Measurements from ENCODE around the gene NRDE2.

NRDE2 gene

GRCh38 chr14:90336401-90336800 is 4.7 kb upstream of the NRDE2 start:
- DNase-seq (ENCODE audit: low read depth in 1 of 2, low spot score in 1 of 2), result no peak
- TF ChIP-seq POLR2AphosphoS5 (IDR thresholded peaks at IDR 0.05; ENCODE audit: low read depth), result no peak
- TF ChIP-seq GABPA (IDR thresholded peaks at IDR 0.05; ENCODE audit: low read depth), result no peak
- no peak for TF ChIP-seq SPI1 (IDR thresholded peaks at IDR 0.05; ENCODE audit: borderline replicate concordance, low read depth)
- TF ChIP-seq REST (IDR thresholded peaks at IDR 0.05; ENCODE audit: insufficient replicate concordance, low read depth), result no peak
- no peak for TF ChIP-seq CTCF (IDR thresholded peaks at IDR 0.05; ENCODE audit: insufficient read depth, low read length)
- H3K27ac ChIP-seq (replicated peaks), result no peak overlapping the region
- H3K4me3 ChIP-seq (replicated peaks; ENCODE audit: insufficient read depth, low read length), result no peak overlapping the region
- H3K27me3 ChIP-seq (ENCODE audit: insufficient read depth, poor library complexity, severe bottlenecking), result no peaks in the 10 kb centered on the region

GRCh38 chr14:90332271-90332584 is 487 bp upstream of the NRDE2 start:
- peak overlapping the region; percentile 83 for H3K27ac ChIP-seq (replicated peaks)
- DNase-seq (ENCODE audit: low read depth in 1 of 2, low spot score in 1 of 2), result no peak
- peak overlapping the region; percentile 75 for H3K4me3 ChIP-seq (replicated peaks; ENCODE audit: insufficient read depth, low read length)
- no peaks in the 10 kb centered on the region for H3K27me3 ChIP-seq (ENCODE audit: insufficient read depth, poor library complexity, severe bottlenecking)
- no peak for TF ChIP-seq CTCF (IDR thresholded peaks at IDR 0.05; ENCODE audit: insufficient read depth, low read length)
- TF ChIP-seq SPI1 (IDR thresholded peaks at IDR 0.05; ENCODE audit: borderline replicate concordance, low read depth), result no peak
- no peak for TF ChIP-seq POLR2AphosphoS5 (IDR thresholded peaks at IDR 0.05; ENCODE audit: low read depth)
- TF ChIP-seq GABPA (IDR thresholded peaks at IDR 0.05; ENCODE audit: low read depth), result no peak
- no peak for TF ChIP-seq REST (IDR thresholded peaks at IDR 0.05; ENCODE audit: insufficient replicate concordance, low read depth)

GRCh38 chr14:90330203-90331196 is 1.2 kb downstream of the NRDE2 start:
- no peak for DNase-seq (ENCODE audit: low read depth in 1 of 2, low spot score in 1 of 2)
- Histone ChIP-seq H3K27me3 (ENCODE audit: insufficient read depth, poor library complexity, severe bottlenecking) (no peaks in the 10 kb centered on the region), H3K4me3 (replicated peaks; ENCODE audit: insufficient read depth, low read length) (peak overlapping the region; percentile 75), H3K27ac (replicated peaks) (peak overlapping the region; percentile 83)
- TF ChIP-seq POLR2AphosphoS5 (IDR thresholded peaks at IDR 0.05; ENCODE audit: low read depth) (no peak), SPI1 (IDR thresholded peaks at IDR 0.05; ENCODE audit: borderline replicate concordance, low read depth) (no peak), REST (IDR thresholded peaks at IDR 0.05; ENCODE audit: insufficient replicate concordance, low read depth) (no peak), CTCF (IDR thresholded peaks at IDR 0.05; ENCODE audit: insufficient read depth, low read length) (no peak), GABPA (IDR thresholded peaks at IDR 0.05; ENCODE audit: low read depth) (no peak)

All from HL-60 (cell line).